Muscle of arm (tissue), 12 donors: ENCODE measurements around the gene DDR1. TPM values are rescaled to one million over a fixed set of nuclear protein-coding genes. Genes with fewer than 3 reads are reported as not detected.

Source experiments
- DNase-seq: peaks from one replicate; pipeline ENCODE4 v3.0.0-alpha.2; 2013
- polyA plus RNA-seq, 12 donors: library from polyadenylated mRNA; unstranded; fragments of 120-200 nt; gene quantifications; one replicate each; pipeline ENCODE4 v1.2.1, GENCODE V29; 2013; ENCODE audit not compliant: insufficient read length in 12 of 12

DDR1 gene
- polyA plus RNA-seq, 12 donors = 52.4 to 112 (median 69.5) TPM; not detected in 1

DNA sequence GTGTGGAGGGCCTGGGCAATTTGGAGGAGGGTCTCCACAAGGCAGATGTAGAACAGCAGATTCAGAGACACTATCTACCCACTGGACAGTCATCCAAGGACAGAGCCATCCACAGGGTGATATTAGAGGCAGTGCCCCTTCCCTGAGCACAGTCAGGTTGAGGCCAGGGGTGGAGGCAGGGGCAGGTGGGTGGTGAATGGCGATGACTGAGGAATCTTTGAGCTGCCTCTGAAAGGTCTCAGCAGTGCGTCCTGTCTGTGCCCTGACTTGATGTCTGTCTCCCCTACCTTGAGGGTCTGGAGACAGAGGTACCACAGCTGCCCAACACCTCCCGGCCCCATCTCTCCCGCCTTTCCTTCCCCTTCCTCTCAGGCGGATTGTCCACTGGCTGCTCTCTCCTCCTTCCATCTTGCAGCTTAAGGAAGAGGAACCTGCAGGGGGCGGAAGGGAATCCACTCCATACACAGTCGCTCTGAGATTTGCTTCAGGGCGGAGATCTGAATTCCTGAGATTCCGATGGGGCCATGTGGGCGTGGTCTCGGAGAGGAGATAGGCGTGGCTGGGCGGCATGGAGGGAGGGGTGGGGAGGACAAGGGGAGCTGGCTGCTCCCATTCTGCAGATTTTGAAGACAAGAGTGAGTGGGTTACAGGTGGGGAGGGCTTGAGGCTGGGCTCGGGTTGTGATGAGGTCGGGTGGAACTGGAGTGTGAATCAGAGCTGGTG is 58.2 kb downstream of the DDR1 start:
- DNase-seq = peak; percentile 10

- DNase-seq = no peak
Measured at GRCh38 chr6:30944051-30944450, 59.7 kb downstream of the DDR1 start.

DNA sequence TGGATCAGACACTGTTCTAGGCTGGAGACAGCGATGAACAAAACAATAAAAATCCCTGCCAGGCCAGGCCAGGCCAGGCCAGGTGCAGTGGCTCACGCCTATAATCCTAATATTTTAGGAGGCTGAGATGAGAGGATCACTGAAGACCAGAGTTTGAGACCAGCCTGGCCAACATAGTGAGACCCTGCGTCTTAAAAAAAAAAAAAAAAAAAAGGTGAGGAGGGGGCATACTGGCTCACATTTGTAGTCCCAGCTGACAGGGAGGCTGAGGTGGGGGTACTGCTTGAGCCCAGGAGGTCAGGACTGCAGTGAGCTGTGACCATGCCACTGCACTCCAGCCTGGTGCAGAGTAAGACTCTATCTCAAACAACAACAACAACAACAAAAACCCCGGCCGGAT is 61.0 kb downstream of the DDR1 start:
- DNase-seq = no peak

DNA sequence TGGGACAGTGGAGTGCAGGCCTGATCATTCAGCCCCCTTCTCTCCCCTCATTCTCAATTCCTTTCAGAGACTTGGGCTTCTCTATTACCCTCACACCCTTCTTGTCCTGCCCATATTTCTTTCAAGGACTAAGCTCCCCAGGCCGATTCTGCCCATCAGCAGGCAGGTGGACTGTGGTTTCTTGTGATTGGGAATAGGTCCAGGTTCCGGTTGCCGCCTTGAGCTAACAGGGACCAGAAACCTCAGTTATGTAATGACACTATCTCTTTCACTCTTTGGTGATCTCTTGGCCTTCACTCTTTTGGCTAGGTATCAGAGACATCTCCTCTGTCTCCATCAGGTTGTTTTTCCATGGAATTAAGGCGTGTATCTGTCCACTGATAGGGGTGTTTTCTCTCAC is 62.9 kb downstream of the DDR1 start:
- no peak for DNase-seq

DNA sequence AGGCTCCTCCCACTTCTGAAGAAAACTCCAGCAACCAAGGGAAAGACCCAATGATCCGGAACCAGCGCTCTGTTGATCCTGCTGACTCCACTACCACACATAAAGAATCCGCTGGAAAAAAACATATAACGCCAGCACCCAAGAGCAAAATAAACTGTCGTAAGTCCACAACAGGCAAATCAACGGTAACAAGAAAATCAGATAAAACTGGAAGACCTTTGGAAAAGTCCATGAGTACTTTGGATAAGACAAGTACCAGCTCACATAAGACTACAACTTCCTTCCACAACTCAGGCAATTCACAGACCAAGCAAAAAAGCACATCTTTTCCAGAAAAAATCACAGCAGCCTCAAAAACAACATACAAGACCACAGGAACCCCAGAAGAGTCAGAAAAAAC is 64.5 kb downstream of the DDR1 start:
- no peak for DNase-seq

Other genes with a start within 250 kb of the DDR1 start
- gene C6orf136, start 237.4 kb upstream of the DDR1 start, polyA plus RNA-seq = 10 to 100 TPM in 10 of 12 donors, 1 to 10 TPM in 1, not detected in 1; 8.4 to 75.6 (median 15.7) TPM
- gene DHX16, start 211.5 kb upstream of the DDR1 start, polyA plus RNA-seq = 10 to 100 TPM in 11 of 12 donors, not detected in 1; 20.7 to 33.4 (median 22.6) TPM
- 10 to 100 TPM in 11 of 12 donors, not detected in 1; 37.4 to 65.9 (median 41.1) TPM for gene PPP1R18, start 197.9 kb upstream of the DDR1 start, polyA plus RNA-seq
- gene NRM, start 193.5 kb upstream of the DDR1 start, polyA plus RNA-seq = 10 to 100 TPM in 11 of 12 donors, not detected in 1; 32.1 to 50.3 (median 38.9) TPM
- gene MDC1, start 167.2 kb upstream of the DDR1 start, polyA plus RNA-seq = 10 to 100 TPM; 19.5 to 54.6 (median 26.0) TPM
- gene TUBB, start 164.2 kb upstream of the DDR1 start, polyA plus RNA-seq = 1,000 to 10,000 TPM in 2 of 12 donors, 100 to 1,000 TPM in 10; 374 to 1,081 (median 842) TPM
- 100 to 1,000 TPM in 7 of 12 donors, 10 to 100 TPM in 4, not detected in 1; 92.8 to 121 (median 107) TPM for gene FLOT1, start 141.8 kb upstream of the DDR1 start, polyA plus RNA-seq
- 10 to 100 TPM in 7 of 12 donors, 1 to 10 TPM in 4, not detected in 1; 7.2 to 18.7 (median 11.0) TPM for gene IER3, start 140.0 kb upstream of the DDR1 start, polyA plus RNA-seq
- 10 to 100 TPM in 11 of 12 donors, not detected in 1; 18.0 to 33.4 (median 24.4) TPM for gene GTF2H4, start 23.7 kb downstream of the DDR1 start, polyA plus RNA-seq
- 10 to 100 TPM in 11 of 12 donors, not detected in 1; 18.7 to 36.7 (median 25.7) TPM for gene VARS2, start 29.7 kb downstream of the DDR1 start, polyA plus RNA-seq
- gene SFTA2, start 47.7 kb downstream of the DDR1 start, polyA plus RNA-seq = 1 to 10 TPM in 1 of 12 donors, under 1 TPM in 2, not detected in 9; 0.57 to 1.7 (median 0.90) TPM
- under 1 TPM in 2 of 12 donors, not detected in 10; 0.04 to 0.06 TPM for gene MUCL3, start 56.5 kb downstream of the DDR1 start, polyA plus RNA-seq
- not detected for gene MUC21, start 99.2 kb downstream of the DDR1 start, polyA plus RNA-seq
- 1 to 10 TPM in 3 of 12 donors, under 1 TPM in 1, not detected in 8; 0.14 to 4.3 (median 1.8) TPM for gene MUC22, start 126.0 kb downstream of the DDR1 start, polyA plus RNA-seq
- gene C6orf15, start 228.1 kb downstream of the DDR1 start, polyA plus RNA-seq = not detected
- 1 to 10 TPM in 2 of 12 donors, under 1 TPM in 8, not detected in 2; 0.41 to 1.3 (median 0.67) TPM for gene PSORS1C1, start 230.3 kb downstream of the DDR1 start, polyA plus RNA-seq
- under 1 TPM in 2 of 12 donors, not detected in 10; 0.09 to 0.10 TPM for gene CDSN, start 235.9 kb downstream of the DDR1 start, polyA plus RNA-seq